Thyroid gland (tissue), 4 donors: Measurements from ENCODE around the gene TEN1. TPM values are rescaled to one million over a fixed set of nuclear protein-coding genes. Genes with fewer than 3 reads are reported as not detected.

ENCODE experiments used
- DNase-seq, 2 donors: peaks; one replicate each; pipeline ENCODE4 v3.0.0-alpha.2; 2019
- H3K27ac ChIP-seq, 3 donors: fragments of 200-600 bp; sonication (generic); 1 replicate in 2 of 3; 2 replicates in 1 of 3; pipeline ENCODE4 v1.5.1; 2016 to 2019; ENCODE audit warnings: mild to moderate bottlenecking in 1 of 3, moderate library complexity in 1 of 3
- H3K27me3 ChIP-seq: fragments of 200-600 bp; sonication (generic); one replicate; pipeline ENCODE4 v1.5.1; 2019
- H3K36me3 ChIP-seq, 2 donors: fragments of 200-600 bp; sonication (generic); one replicate each; pipeline ENCODE4 v1.5.1; 2016 to 2019
- H3K4me1 ChIP-seq, 2 donors: fragments of 200-600 bp; sonication (generic); one replicate each; pipeline ENCODE4 v1.5.1; 2017 to 2019
- H3K4me3 ChIP-seq, 3 donors: fragments of 200-600 bp; sonication (generic); replicated peaks in 1 of 3; 1 replicate in 2 of 3; 2 replicates in 1 of 3; pipeline ENCODE4 v1.5.1; 2016; ENCODE audit warnings: mild to moderate bottlenecking in 1 of 3
- H3K9me3 ChIP-seq: fragments of 200-600 bp; sonication (generic); one replicate; pipeline ENCODE4 v1.5.1; 2017
- POLR2A ChIP-seq, 2 donors: fragments of 450-650 bp; IDR thresholded peaks; one replicate each; pipeline ENCODE4 v1.6.1; 2017; ENCODE audit warnings: antibody characterized with exemption in 2 of 2, mild to moderate bottlenecking in 2 of 2, moderate library complexity in 1 of 2
- WGBS, 2 donors: methylation state at CpG; one replicate each; pipeline ENCODE4 v1.1.5; 2017; 5-methylcytosine and 5-hydroxymethylcytosine counted together
- intact Hi-C: fragments of 100-400 bp; cut with DNase I; formaldehyde crosslinking; loops from one replicate; pipeline ENCODE4 v1.15.1; 2023
- total RNA-seq, 4 donors: library from RNA; depleted of rRNA; stranded (reverse); fragments of >200 nt; gene quantifications; one replicate each; pipeline ENCODE4 v1.2.3, GENCODE V29; 2016
- TF ChIP-seq, protein P1 (sequence below), 6 experiments: fragments of 200-600 bp in 3 of 6; fragments of 450-650 bp in 3 of 6; sonication (generic) in 3 of 6; IDR thresholded peaks; one replicate each; pipeline ENCODE4 v1.5.1; 2016 to 2019; ENCODE audit warnings: antibody characterized with exemption in 6 of 6, mild to moderate bottlenecking in 2 of 6, inconsistent platforms in 1 of 6, moderate library complexity in 1 of 6

The TEN1 gene
- total RNA-seq, 4 donors from 2014 or later: 9.5 to 24.2 (median 15.3) TPM

DNA sequence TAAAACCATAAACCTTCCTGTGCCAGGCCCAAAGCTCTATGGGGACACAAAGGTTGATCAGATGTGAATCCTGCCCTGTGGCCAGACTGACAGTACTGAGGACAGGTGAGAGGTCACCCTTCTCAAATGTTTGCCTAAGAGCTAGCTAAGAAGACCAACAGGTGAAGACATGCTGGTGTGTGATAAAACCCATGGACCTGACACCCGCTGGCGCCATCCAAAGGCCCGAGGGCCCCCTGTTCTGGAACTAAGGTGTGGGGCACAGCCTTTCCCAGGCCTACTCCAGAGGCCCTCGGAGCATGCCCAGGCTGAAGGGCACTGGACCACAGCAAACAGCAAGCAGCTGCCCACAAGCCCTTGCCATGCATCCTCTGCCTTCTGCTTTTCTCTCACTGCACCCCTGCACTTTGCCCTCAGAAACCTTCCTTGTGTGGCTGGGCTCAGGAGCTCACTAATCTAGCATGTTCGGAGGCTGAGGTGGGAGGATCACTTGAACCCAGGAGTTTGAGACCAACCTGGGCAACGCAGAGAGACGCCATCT lies 16.4 kb downstream of the TEN1 start:
- Histone ChIP-seq H3K27ac (no peak overlapping the region), H3K36me3 (peaks cover 0 to 4% of the 10 kb centered on the region in 2 donors), H3K4me1 (peaks cover 0 to 7% of the 10 kb centered on the region in 2 donors), H3K27me3 (no peaks in the 10 kb centered on the region), H3K4me3 (no peak overlapping the region), H3K9me3 (no peaks in the 10 kb centered on the region)
- DNase-seq: no peak
- intact Hi-C loops: no loop called here
- TF ChIP-seq, protein P1, sequence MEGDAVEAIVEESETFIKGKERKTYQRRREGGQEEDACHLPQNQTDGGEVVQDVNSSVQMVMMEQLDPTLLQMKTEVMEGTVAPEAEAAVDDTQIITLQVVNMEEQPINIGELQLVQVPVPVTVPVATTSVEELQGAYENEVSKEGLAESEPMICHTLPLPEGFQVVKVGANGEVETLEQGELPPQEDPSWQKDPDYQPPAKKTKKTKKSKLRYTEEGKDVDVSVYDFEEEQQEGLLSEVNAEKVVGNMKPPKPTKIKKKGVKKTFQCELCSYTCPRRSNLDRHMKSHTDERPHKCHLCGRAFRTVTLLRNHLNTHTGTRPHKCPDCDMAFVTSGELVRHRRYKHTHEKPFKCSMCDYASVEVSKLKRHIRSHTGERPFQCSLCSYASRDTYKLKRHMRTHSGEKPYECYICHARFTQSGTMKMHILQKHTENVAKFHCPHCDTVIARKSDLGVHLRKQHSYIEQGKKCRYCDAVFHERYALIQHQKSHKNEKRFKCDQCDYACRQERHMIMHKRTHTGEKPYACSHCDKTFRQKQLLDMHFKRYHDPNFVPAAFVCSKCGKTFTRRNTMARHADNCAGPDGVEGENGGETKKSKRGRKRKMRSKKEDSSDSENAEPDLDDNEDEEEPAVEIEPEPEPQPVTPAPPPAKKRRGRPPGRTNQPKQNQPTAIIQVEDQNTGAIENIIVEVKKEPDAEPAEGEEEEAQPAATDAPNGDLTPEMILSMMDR (IDR thresholded peaks at IDR 0.05): no peak
- no peak for TF ChIP-seq POLR2A (IDR thresholded peaks at IDR 0.05)
- 94 to 100% methylated on average over 6 of the region's 7 CpGs for WGBS, 2 donors

GRCh38 chr17:75996665-75997590 lies 17.9 kb downstream of the TEN1 start:
- H3K36me3 ChIP-seq: no peaks in the 10 kb centered on the region
- 61 to 67% methylated on average over 18 of the region's 18 CpGs for WGBS, 2 donors
- TF ChIP-seq POLR2A (IDR thresholded peaks at IDR 0.05): no peak
- TF ChIP-seq, protein P1 (IDR thresholded peaks at IDR 0.05): no peak
- DNase-seq: no peak
- peaks cover 0 to 7% of the 10 kb centered on the region in 2 donors for H3K4me1 ChIP-seq
- intact Hi-C loops: no loop called here
- no peaks in the 10 kb centered on the region for H3K9me3 ChIP-seq
- no peaks in the 10 kb centered on the region for H3K27me3 ChIP-seq
- no peak overlapping the region for H3K4me3 ChIP-seq
- H3K27ac ChIP-seq: no peak overlapping the region

DNA sequence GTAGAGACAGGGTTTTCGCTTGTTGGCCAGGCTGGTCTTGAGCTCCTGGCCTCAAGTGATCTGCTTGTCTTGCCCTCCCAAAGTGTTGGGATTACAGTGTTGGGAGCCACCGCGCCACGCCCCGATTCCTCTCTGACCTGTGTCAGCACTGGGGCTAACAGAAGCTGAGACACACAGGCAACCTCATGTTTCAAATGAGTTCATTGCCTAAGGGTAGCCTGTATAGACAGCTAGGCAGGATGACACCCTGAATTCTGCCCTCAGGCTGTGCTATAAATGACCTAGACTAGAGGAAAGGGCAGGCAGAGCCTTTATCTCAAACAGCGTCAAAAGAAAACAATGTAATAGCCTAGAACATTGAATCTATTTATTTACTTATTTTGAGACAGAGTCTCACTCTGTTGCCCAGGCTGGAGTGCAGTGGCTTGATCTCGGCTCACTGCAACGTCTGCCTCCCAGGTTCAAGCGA lies 19.3 kb downstream of the TEN1 start:
- intact Hi-C loops: no loop called here
- no peak overlapping the region for H3K4me3 ChIP-seq
- TF ChIP-seq, protein P1 (IDR thresholded peaks at IDR 0.05): no peak
- no peak for TF ChIP-seq POLR2A (IDR thresholded peaks at IDR 0.05)
- WGBS, 2 donors: 93 to 95% methylated on average over 9 of the region's 9 CpGs
- no peak overlapping the region for H3K27ac ChIP-seq
- H3K4me1 ChIP-seq: peaks cover 0 to 7% of the 10 kb centered on the region in 2 donors
- no peaks in the 10 kb centered on the region for H3K27me3 ChIP-seq
- H3K36me3 ChIP-seq: no peaks in the 10 kb centered on the region
- H3K9me3 ChIP-seq: no peaks in the 10 kb centered on the region
- no peak for DNase-seq

DNA sequence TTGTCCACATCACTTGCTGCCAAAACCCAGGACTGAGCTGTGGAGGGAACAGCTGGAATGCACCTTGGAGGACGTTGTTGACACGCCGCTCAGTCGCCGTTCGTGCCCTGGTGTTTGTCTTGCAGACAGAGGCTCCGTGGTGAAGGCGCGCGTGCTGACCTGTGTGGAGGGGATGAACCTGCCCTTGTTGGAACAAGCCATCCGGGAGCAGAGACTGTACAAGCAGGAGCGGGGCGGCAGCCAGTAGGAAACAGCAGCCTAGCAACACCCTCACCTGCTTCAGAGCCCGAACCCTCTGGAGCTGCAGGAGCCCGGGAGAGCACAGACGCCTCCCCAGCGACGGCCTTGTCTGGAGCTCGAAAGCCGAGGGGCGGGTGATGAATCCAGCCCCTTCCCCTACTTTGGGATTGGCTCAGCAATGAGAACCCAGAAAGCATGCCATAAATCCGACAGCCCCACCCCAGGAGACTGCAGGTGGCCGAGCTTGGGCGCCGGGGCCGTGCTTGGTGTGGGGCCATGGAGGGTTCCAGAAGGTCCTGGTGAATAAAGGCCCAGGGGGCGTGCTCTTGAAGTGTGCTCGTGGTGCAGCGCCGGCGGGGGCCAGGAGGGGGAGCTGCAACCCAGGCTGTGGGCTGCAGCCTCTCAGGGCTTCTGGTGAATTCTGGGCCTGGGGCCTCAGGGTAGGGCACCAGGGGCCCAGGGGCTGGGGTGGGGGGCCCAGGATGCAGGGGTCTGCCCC lies 21.1 kb downstream of the TEN1 start:
- no peaks in the 10 kb centered on the region for H3K27me3 ChIP-seq
- peaks cover 0 to 7% of the 10 kb centered on the region in 2 donors for H3K4me1 ChIP-seq
- no peak for TF ChIP-seq POLR2A (IDR thresholded peaks at IDR 0.05)
- TF ChIP-seq, protein P1 (IDR thresholded peaks at IDR 0.05): peak in 5 of 6 experiments; percentile 38 to 76 (median 52)
- no peak overlapping the region for H3K4me3 ChIP-seq
- no peaks in the 10 kb centered on the region for H3K9me3 ChIP-seq
- DNase-seq: peak; percentile 71 to 83
- intact Hi-C loops: loop anchor here (10.0 kb wide), 1 partner anchor 275 kb away; no protein-coding TSS in a partner anchor
- H3K36me3 ChIP-seq: no peaks in the 10 kb centered on the region
- peak overlapping the region in 1 of 3 donors; percentile 17 for H3K27ac ChIP-seq
- WGBS, 2 donors: 46 to 52% methylated on average over 11 to 29 of the region's 31 CpGs
